SK-N-SH (cell line): ENCODE results near the gene ADGRG2. TPM values are rescaled to one million over a fixed set of nuclear protein-coding genes. Genes with fewer than 3 reads are reported as not detected.

ENCODE experiments used
- CTCF ChIA-PET: fragments of 300-600, 350-600 bp; formaldehyde crosslinking; extraction: SDS; loops from one replicate; lab custom pipeline; 2021; lab: Yijun Ruan, JAX
- POLR2A ChIA-PET: fragments of 350-600 bp; sonication (Branson Sonifier 250); formaldehyde crosslinking; extraction: SDS; loops from one replicate; lab custom pipeline; 2020; ENCODE audit warnings: antibody characterized with exemption, inconsistent platforms; lab: Yijun Ruan, JAX
- DNase-seq: peaks from one replicate; pipeline ENCODE4 v3.0.0; 2012
- H2AFZ ChIP-seq: fragments of 200-600 bp; sonication (generic); 2 replicates; pipeline ENCODE4 v1.8.1; 2016; ENCODE audit warnings: antibody characterized with exemption, mild to moderate bottlenecking, low read depth
- H3F3A ChIP-seq: fragments of 200-600 bp; sonication (generic); replicated peaks from 2 replicates; pipeline ENCODE3; 2016; ENCODE audit warnings: antibody characterized with exemption, mild to moderate bottlenecking; ENCODE audit not compliant: insufficient read depth
- H3K27ac ChIP-seq, 2 experiments: fragments of 200-500 bp in 1 of 2; fragments of 200-600 bp in 1 of 2; sonication (Bioruptor generic) in 1 of 2; sonication (generic), shearing (Covaris generic) in 1 of 2; 2 replicates each; pipeline versions ENCODE4 v1.5.1 to v1.6.1; 2014 to 2016; ENCODE audit warnings: low read depth in 2 of 2, inconsistent platforms in 1 of 2, low read length in 1 of 2, mild to moderate bottlenecking in 1 of 2, mixed read lengths in 1 of 2
- H3K27me3 ChIP-seq: fragments of 200-600 bp; sonication (generic), shearing (Covaris generic); 2 replicates; pipeline ENCODE4 v1.6.1; 2016; ENCODE audit warnings: mixed run types; ENCODE audit not compliant: insufficient read depth
- H3K36me3 ChIP-seq, 2 experiments: fragments of 200-500 bp in 1 of 2; fragments of 200-600 bp in 1 of 2; sonication (Bioruptor generic) in 1 of 2; sonication (generic) in 1 of 2; replicated peaks in 1 of 2; 2 replicates each; pipeline versions ENCODE3 to v1.5.1; 2014 to 2016; ENCODE audit warnings: low read length in 1 of 2, mild to moderate bottlenecking in 1 of 2; ENCODE audit not compliant: insufficient read depth in 2 of 2, control insufficient read depth in 1 of 2
- H3K4me1 ChIP-seq, 2 experiments: fragments of 200-500 bp in 1 of 2; fragments of 200-600 bp in 1 of 2; sonication (Bioruptor generic) in 1 of 2; sonication (generic), shearing (Covaris generic) in 1 of 2; 2 replicates each; pipeline versions ENCODE4 v1.5.1 to v1.6.1; 2014 to 2016; ENCODE audit warnings: low read depth in 1 of 2, low read length in 1 of 2, mixed run types in 1 of 2; ENCODE audit not compliant: insufficient read depth in 2 of 2, control insufficient read depth in 1 of 2
- H3K4me2 ChIP-seq: fragments of 200-600 bp; sonication (generic), shearing (Covaris generic); 2 replicates; pipeline ENCODE4 v1.6.1; 2017; ENCODE audit warnings: mixed run types
- H3K4me3 ChIP-seq, 2 experiments: fragments of 200-500 bp in 1 of 2; fragments of 200-600 bp in 1 of 2; sonication (Bioruptor generic) in 1 of 2; sonication (generic), shearing (Covaris generic) in 1 of 2; 2 replicates each; pipeline versions ENCODE4 v1.5.1 to v1.8.1; 2014 to 2016; ENCODE audit warnings: low read depth in 2 of 2, inconsistent platforms in 1 of 2, low read length in 1 of 2, mild to moderate bottlenecking in 1 of 2, mixed read lengths in 1 of 2, moderate library complexity in 1 of 2
- H3K79me2 ChIP-seq: fragments of 200-600 bp; sonication (generic); 2 replicates; pipeline ENCODE4 v1.8.1; 2017; ENCODE audit warnings: mild to moderate bottlenecking; ENCODE audit not compliant: insufficient read depth
- H3K9ac ChIP-seq: fragments of 200-600 bp; sonication (generic); 2 replicates; pipeline ENCODE4 v1.6.1; 2017; ENCODE audit warnings: mixed run types
- H3K9me2 ChIP-seq: fragments of 200-600 bp; sonication (generic); 2 replicates; pipeline ENCODE4 v1.6.1; 2017; ENCODE audit warnings: mixed run types
- H3K9me3 ChIP-seq: fragments of 200-600 bp; sonication (generic); 2 replicates; pipeline ENCODE4 v1.6.1; 2017; ENCODE audit warnings: mixed run types, mild to moderate bottlenecking, moderate library complexity
- H4K20me1 ChIP-seq: fragments of 200-600 bp; sonication (generic); 2 replicates; pipeline ENCODE4 v1.6.1; 2017; ENCODE audit warnings: mild to moderate bottlenecking, mixed run types; ENCODE audit not compliant: insufficient read depth
- FOXJ3 ChIP-seq: sonication (generic); formaldehyde crosslinking; IDR thresholded peaks from 2 replicates; pipeline ENCODE4 v1.5.1; 2020; ENCODE audit warnings: mild to moderate bottlenecking, missing genetic modification reagents
- FOXM1 ChIP-seq: IDR thresholded peaks from 2 replicates; pipeline ENCODE4 v1.4.0; 2012; ENCODE audit warnings: low read depth, mild to moderate bottlenecking
- MEF2A ChIP-seq: IDR thresholded peaks from 2 replicates; pipeline ENCODE4 v1.4.0; 2012; ENCODE audit warnings: low read depth, borderline replicate concordance
- POLR2AphosphoS5 ChIP-seq: IDR thresholded peaks from 2 replicates; pipeline ENCODE4 v1.6.1; 2012; ENCODE audit warnings: low read depth, low read length
- RAD21 ChIP-seq: IDR thresholded peaks from 2 replicates; pipeline ENCODE4 v1.6.1; 2012; ENCODE audit warnings: mild to moderate bottlenecking, low read length
- REST ChIP-seq: IDR thresholded peaks from 2 replicates; pipeline ENCODE4 v1.6.1; 2012; ENCODE audit warnings: mild to moderate bottlenecking, low read depth, low read length, moderate library complexity
- SIN3A ChIP-seq: IDR thresholded peaks from 2 replicates; pipeline ENCODE4 v1.6.1; 2012; ENCODE audit warnings: low read depth, mild to moderate bottlenecking, low read length, moderate library complexity, borderline replicate concordance
- TCF12 ChIP-seq: IDR thresholded peaks from 2 replicates; pipeline ENCODE4 v1.4.0; 2012
- WGBS: methylation state at CpG from one replicate; pipeline ENCODE4 v1.1.6; 2017; ENCODE audit warnings: low lambda C conversion rate; 5-methylcytosine and 5-hydroxymethylcytosine counted together
- polyA plus RNA-seq, 3 experiments: library from polyadenylated mRNA; depleted of rRNA; stranded (reverse); fragments of >200 nt; gene quantifications; 2 replicates each; pipeline ENCODE4 v1.2.3, GENCODE V29; 2012
- TF ChIP-seq, protein P1 (sequence below): fragments of 200-600 bp; sonication (generic); IDR thresholded peaks from 2 replicates; pipeline ENCODE4 v1.6.1; 2017; ENCODE audit warnings: antibody characterized with exemption, mild to moderate bottlenecking, moderate library complexity

ADGRG2 gene
- polyA plus RNA-seq, 1 of the 3 experiments (the other 2 are of a cell fraction), result 0.08 TPM

- no peaks in the 10 kb centered on the region for H3K36me3 ChIP-seq
- no peaks in the 10 kb centered on the region for H3F3A ChIP-seq
- WGBS, result 51% methylated on average over 12 of the region's 12 CpGs
- no peak overlapping the region for H2AFZ ChIP-seq
- DNase-seq, result no peak
- no peaks in the 10 kb centered on the region for H3K9me2 ChIP-seq
- H3K9me3 ChIP-seq, result no peaks in the 10 kb centered on the region
- H3K4me1 ChIP-seq, result no peaks in the 10 kb centered on the region
- H3K27me3 ChIP-seq, result no peaks in the 10 kb centered on the region
- no peak overlapping the region for H3K9ac ChIP-seq
- ChIA-PET CTCF (no interaction called here), POLR2A (no interaction called here)
- no peaks in the 10 kb centered on the region for H4K20me1 ChIP-seq
- H3K4me2 ChIP-seq, result no peak overlapping the region
- no peak overlapping the region for H3K27ac ChIP-seq
- TF ChIP-seq SIN3A (no peak), POLR2AphosphoS5 (no peak), FOXJ3 (CRISPR knock-in tag) (no peak)
- H3K79me2 ChIP-seq, result no peaks in the 10 kb centered on the region
- no peak overlapping the region for H3K4me3 ChIP-seq
These were observed 24.6 kb downstream of the ADGRG2 start for GRCh38 chrX:19097553-19098283.

GRCh38 chrX:19096586-19096985, 25.7 kb downstream of the ADGRG2 start:
- Histone ChIP-seq H3F3A (no peaks in the 10 kb centered on the region), H3K4me3 (no peak overlapping the region), H3K79me2 (no peaks in the 10 kb centered on the region), H3K36me3 (no peaks in the 10 kb centered on the region), H3K9me2 (no peaks in the 10 kb centered on the region), H3K9me3 (no peaks in the 10 kb centered on the region), H3K9ac (no peak overlapping the region), H3K4me2 (no peak overlapping the region), H3K27ac (no peak overlapping the region), H3K4me1 (no peaks in the 10 kb centered on the region), H2AFZ (no peak overlapping the region), H4K20me1 (no peaks in the 10 kb centered on the region), H3K27me3 (no peaks in the 10 kb centered on the region)
- TF ChIP-seq TCF12 (no peak), RAD21 (no peak), POLR2AphosphoS5 (no peak), SIN3A (no peak), MEF2A (no peak)
- TF ChIP-seq, protein P1, sequence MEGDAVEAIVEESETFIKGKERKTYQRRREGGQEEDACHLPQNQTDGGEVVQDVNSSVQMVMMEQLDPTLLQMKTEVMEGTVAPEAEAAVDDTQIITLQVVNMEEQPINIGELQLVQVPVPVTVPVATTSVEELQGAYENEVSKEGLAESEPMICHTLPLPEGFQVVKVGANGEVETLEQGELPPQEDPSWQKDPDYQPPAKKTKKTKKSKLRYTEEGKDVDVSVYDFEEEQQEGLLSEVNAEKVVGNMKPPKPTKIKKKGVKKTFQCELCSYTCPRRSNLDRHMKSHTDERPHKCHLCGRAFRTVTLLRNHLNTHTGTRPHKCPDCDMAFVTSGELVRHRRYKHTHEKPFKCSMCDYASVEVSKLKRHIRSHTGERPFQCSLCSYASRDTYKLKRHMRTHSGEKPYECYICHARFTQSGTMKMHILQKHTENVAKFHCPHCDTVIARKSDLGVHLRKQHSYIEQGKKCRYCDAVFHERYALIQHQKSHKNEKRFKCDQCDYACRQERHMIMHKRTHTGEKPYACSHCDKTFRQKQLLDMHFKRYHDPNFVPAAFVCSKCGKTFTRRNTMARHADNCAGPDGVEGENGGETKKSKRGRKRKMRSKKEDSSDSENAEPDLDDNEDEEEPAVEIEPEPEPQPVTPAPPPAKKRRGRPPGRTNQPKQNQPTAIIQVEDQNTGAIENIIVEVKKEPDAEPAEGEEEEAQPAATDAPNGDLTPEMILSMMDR, result no peak
- DNase-seq, result no peak
- ChIA-PET CTCF (interaction anchor here (0.7 to 1.2 kb wide), 2 partner anchors 22 to 237 kb away, joined by 3 read pairs; no protein-coding TSS in a partner anchor), POLR2A (no interaction called here)
- 22% methylated on average over 2 of the region's 2 CpGs for WGBS

GRCh38 chrX:19094654-19095053, 27.6 kb downstream of the ADGRG2 start:
- no peaks in the 10 kb centered on the region for H4K20me1 ChIP-seq
- DNase-seq, result no peak
- no peaks in the 10 kb centered on the region for H3F3A ChIP-seq
- WGBS, result 27% methylated on average over 12 of the region's 12 CpGs
- no peak overlapping the region for H2AFZ ChIP-seq
- H3K36me3 ChIP-seq, result no peaks in the 10 kb centered on the region
- H3K4me3 ChIP-seq, result no peak overlapping the region
- H3K27me3 ChIP-seq, result no peaks in the 10 kb centered on the region
- no peak overlapping the region for H3K27ac ChIP-seq
- CTCF ChIA-PET, result no interaction called here
- no peak overlapping the region for H3K4me2 ChIP-seq
- H3K79me2 ChIP-seq, result no peaks in the 10 kb centered on the region
- POLR2A ChIA-PET, result no interaction called here
- no peaks in the 10 kb centered on the region for H3K9me2 ChIP-seq
- no peaks in the 10 kb centered on the region for H3K4me1 ChIP-seq
- H3K9me3 ChIP-seq, result no peaks in the 10 kb centered on the region
- TF ChIP-seq FOXM1, result no peak
- TF ChIP-seq REST, result no peak
- no peak for TF ChIP-seq FOXJ3 (CRISPR knock-in tag)
- no peak for TF ChIP-seq RAD21
- no peak overlapping the region for H3K9ac ChIP-seq
